COLO829 (cell line): ENCODE results near the gene AKR1C8.
"Not testable (repeated sequence)": the region's sequence is repeated elsewhere in the genome, so short reads cannot be mapped to it uniquely, and the experiment has no call there.

ENCODE experiments used
- DNase-seq: peaks from one replicate; pipeline ENCODE4 v3.0.0; 2012; ENCODE audit warnings: low spot score

AKR1C8 gene

GRCh38 chr10:5165738-5166137 lies 19.2 kb downstream of the AKR1C8 start:
- no peak for DNase-seq

- DNase-seq = no peak
Observed at GRCh38 chr10:5163487-5163886, 21.5 kb downstream of the AKR1C8 start.

GRCh38 chr10:5159126-5159525 lies 25.8 kb downstream of the AKR1C8 start:
- DNase-seq = no peak

GRCh38 chr10:5157501-5157900 lies 27.4 kb downstream of the AKR1C8 start:
- no peak for DNase-seq

GRCh38 chr10:5155951-5156350 lies 29.0 kb downstream of the AKR1C8 start:
- DNase-seq = no peak

- no peak for DNase-seq
Observed at GRCh38 chr10:5151076-5151475, 33.9 kb downstream of the AKR1C8 start.

- no peak for DNase-seq
Observed at GRCh38 chr10:5148678-5149032, 36.3 kb downstream of the AKR1C8 start.

- no peak for DNase-seq
Observed at GRCh38 chr10:5147981-5148677, 36.8 kb downstream of the AKR1C8 start.

GRCh38 chr10:5147255-5147980 lies 37.5 kb downstream of the AKR1C8 start:
- no peak for DNase-seq

- DNase-seq = no peak
Observed at GRCh38 chr10:5146920-5147254, 38.1 kb downstream of the AKR1C8 start.

- DNase-seq = no peak
Observed at GRCh38 chr10:5143137-5143536, 41.8 kb downstream of the AKR1C8 start.

GRCh38 chr10:5142199-5142598 lies 42.8 kb downstream of the AKR1C8 start:
- no peak for DNase-seq

GRCh38 chr10:5137699-5138098 lies 47.3 kb downstream of the AKR1C8 start:
- DNase-seq = not testable (repeated sequence)

GRCh38 chr10:5136468-5137087 lies 48.4 kb downstream of the AKR1C8 start:
- DNase-seq = no peak

GRCh38 chr10:5135581-5135980 lies 49.4 kb downstream of the AKR1C8 start:
- DNase-seq = no peak

- no peak for DNase-seq
Observed at GRCh38 chr10:5125315-5126044, 59.5 kb downstream of the AKR1C8 start.

- no peak for DNase-seq
Observed at GRCh38 chr10:5123886-5124285, 61.1 kb downstream of the AKR1C8 start.

GRCh38 chr10:5119997-5120396 lies 65.0 kb downstream of the AKR1C8 start:
- not testable (repeated sequence) for DNase-seq

GRCh38 chr10:5117026-5117425 lies 67.9 kb downstream of the AKR1C8 start:
- DNase-seq = no peak

GRCh38 chr10:5116621-5117020 lies 68.3 kb downstream of the AKR1C8 start:
- no peak for DNase-seq

GRCh38 chr10:5109861-5110260 lies 75.1 kb downstream of the AKR1C8 start:
- not testable (repeated sequence) for DNase-seq

- no peak for DNase-seq
Observed at GRCh38 chr10:5108658-5109416, 76.1 kb downstream of the AKR1C8 start.
